Tibial nerve (tissue), 4 donors: ENCODE results near the gene OPCML. TPM values are rescaled to one million over a fixed set of nuclear protein-coding genes. Genes with fewer than 3 reads are reported as not detected.

Experiments
- DNase-seq, 2 donors: peaks; one replicate each; pipeline ENCODE4 v3.0.0-alpha.2; 2019; ENCODE audit warnings: low spot score in 2 of 2
- H3K27ac ChIP-seq, 4 donors: fragments of 200-600 bp; sonication (generic) in 3 of 4; one replicate each; pipeline ENCODE4 v1.5.1; 2017 to 2019; ENCODE audit warnings: mild to moderate bottlenecking in 1 of 4
- H3K27me3 ChIP-seq, 2 donors: fragments of 200-600 bp; sonication (generic) in 1 of 2; one replicate each; pipeline versions ENCODE4 v1.5.1 to v1.6.0; 2017 to 2019
- H3K36me3 ChIP-seq, 3 donors: fragments of 200-600 bp; sonication (generic); one replicate each; pipeline ENCODE4 v1.5.1; 2018 to 2019
- H3K4me1 ChIP-seq, 4 donors: fragments of 200-600 bp; sonication (generic) in 3 of 4; one replicate each; pipeline ENCODE4 v1.5.1; 2017 to 2019
- H3K4me3 ChIP-seq, 4 donors: fragments of 200-600 bp; sonication (generic) in 3 of 4; one replicate each; pipeline ENCODE4 v1.5.1; 2017 to 2019; ENCODE audit warnings: mild to moderate bottlenecking in 1 of 4, moderate library complexity in 1 of 4
- H3K9me3 ChIP-seq, 4 donors: fragments of 200-600 bp; sonication (generic) in 3 of 4; one replicate each; pipeline ENCODE4 v1.5.1; 2017 to 2019
- EP300 ChIP-seq, 2 donors: sonication (generic); formaldehyde crosslinking; IDR thresholded peaks; one replicate each; pipeline ENCODE4 v1.6.1; 2017; ENCODE audit warnings: antibody characterized with exemption in 2 of 2, mild to moderate bottlenecking in 1 of 2
- POLR2A ChIP-seq, 2 donors: fragments of 450-650 bp; IDR thresholded peaks; one replicate each; pipeline ENCODE4 v1.6.1; 2017; ENCODE audit warnings: antibody characterized with exemption in 2 of 2, mild to moderate bottlenecking in 2 of 2, moderate library complexity in 2 of 2
- WGBS, 2 donors: methylation state at CpG; one replicate each; pipeline ENCODE4 v1.1.5; 2018; 5-methylcytosine and 5-hydroxymethylcytosine counted together
- total RNA-seq, 4 donors: library from RNA; depleted of rRNA; stranded (reverse); fragments of >200 nt; gene quantifications; one replicate each; pipeline ENCODE4 v1.1.0, GENCODE V29; 2016
- TF ChIP-seq, protein P1 (sequence below), 5 experiments: fragments of 200-600 bp in 3 of 5; fragments of 450-650 bp in 2 of 5; sonication (generic) in 3 of 5; IDR thresholded peaks; one replicate each; pipeline ENCODE4 v1.5.1; 2016 to 2019; ENCODE audit warnings: antibody characterized with exemption in 5 of 5, mild to moderate bottlenecking in 3 of 5, moderate library complexity in 2 of 5

The OPCML gene
- total RNA-seq, 4 donors from 2014 or later = 1.0 to 10.8 (median 1.9) TPM

DNA sequence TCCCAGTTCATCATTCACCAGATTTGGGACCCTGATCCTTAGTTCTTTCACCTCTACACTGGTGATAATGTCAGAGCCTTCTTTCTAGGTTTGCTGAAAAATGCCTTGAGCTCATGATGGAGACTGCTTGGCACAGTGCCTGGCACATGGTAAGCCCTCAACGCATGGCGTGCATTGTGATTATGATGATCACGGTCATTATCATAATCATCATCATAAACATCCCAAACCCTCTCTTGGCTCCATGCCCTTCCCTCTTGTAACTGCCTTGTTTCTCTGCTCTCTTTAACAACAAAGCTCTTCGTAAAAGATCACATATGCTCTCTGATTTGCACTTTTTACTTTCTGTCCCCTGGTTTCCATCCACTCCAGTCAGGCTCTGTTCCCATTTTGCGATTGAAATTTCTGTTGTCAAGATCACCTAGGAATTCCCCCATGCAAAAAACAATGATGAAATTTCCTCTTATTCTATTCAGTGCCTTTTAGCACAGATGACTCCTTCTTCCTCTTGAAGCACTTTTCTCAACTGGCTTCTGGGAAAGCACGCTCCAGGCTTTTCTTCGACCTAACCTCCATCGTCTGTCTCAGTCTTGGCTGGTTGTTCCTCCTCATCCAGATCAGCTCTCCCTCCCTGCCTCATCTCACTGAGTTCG lies 479.1 kb downstream of the OPCML start:
- peaks cover 0 to 13% of the 10 kb centered on the region in 2 donors for H3K27me3 ChIP-seq
- TF ChIP-seq POLR2A (IDR thresholded peaks at IDR 0.05) (no peak), EP300 (IDR thresholded peaks at IDR 0.05) (no peak)
- TF ChIP-seq, protein P1, sequence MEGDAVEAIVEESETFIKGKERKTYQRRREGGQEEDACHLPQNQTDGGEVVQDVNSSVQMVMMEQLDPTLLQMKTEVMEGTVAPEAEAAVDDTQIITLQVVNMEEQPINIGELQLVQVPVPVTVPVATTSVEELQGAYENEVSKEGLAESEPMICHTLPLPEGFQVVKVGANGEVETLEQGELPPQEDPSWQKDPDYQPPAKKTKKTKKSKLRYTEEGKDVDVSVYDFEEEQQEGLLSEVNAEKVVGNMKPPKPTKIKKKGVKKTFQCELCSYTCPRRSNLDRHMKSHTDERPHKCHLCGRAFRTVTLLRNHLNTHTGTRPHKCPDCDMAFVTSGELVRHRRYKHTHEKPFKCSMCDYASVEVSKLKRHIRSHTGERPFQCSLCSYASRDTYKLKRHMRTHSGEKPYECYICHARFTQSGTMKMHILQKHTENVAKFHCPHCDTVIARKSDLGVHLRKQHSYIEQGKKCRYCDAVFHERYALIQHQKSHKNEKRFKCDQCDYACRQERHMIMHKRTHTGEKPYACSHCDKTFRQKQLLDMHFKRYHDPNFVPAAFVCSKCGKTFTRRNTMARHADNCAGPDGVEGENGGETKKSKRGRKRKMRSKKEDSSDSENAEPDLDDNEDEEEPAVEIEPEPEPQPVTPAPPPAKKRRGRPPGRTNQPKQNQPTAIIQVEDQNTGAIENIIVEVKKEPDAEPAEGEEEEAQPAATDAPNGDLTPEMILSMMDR (IDR thresholded peaks at IDR 0.05) = no peak
- no peak overlapping the region for H3K27ac ChIP-seq
- H3K4me3 ChIP-seq = no peak overlapping the region
- no peak for DNase-seq
- no peaks in the 10 kb centered on the region for H3K36me3 ChIP-seq
- H3K4me1 ChIP-seq = no peaks in the 10 kb centered on the region
- H3K9me3 ChIP-seq = no peaks in the 10 kb centered on the region
- WGBS, 2 donors = 65 to 78% methylated on average over 9 of the region's 9 CpGs

DNA sequence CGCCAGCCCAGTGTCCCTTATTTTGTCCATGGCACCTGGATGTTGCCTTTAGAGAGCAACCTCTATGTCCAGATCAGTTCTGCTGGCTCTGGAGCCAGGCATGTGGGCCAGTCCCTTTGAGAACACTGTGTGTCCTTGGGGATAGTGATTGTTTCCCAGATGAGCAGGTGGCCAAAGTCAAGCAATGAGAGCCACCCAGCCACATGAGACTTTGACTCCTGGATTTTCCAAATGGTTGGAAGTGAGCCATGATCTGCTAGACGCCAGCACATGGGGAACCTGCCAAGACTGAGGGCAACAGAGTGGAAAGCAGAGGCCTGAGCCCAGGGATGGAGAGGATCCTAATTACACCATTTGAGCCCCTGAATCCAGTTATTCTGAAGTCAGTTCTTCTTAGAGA lies 479.8 kb downstream of the OPCML start:
- no peak for DNase-seq
- 48 to 61% methylated on average over 2 of the region's 2 CpGs for WGBS, 2 donors
- Histone ChIP-seq H3K27ac (no peak overlapping the region), H3K9me3 (no peaks in the 10 kb centered on the region), H3K4me1 (no peaks in the 10 kb centered on the region), H3K36me3 (no peaks in the 10 kb centered on the region), H3K27me3 (peaks cover 0 to 15% of the 10 kb centered on the region in 2 donors), H3K4me3 (no peak overlapping the region)
- TF ChIP-seq POLR2A (IDR thresholded peaks at IDR 0.05) = no peak
- no peak for TF ChIP-seq EP300 (IDR thresholded peaks at IDR 0.05)
- TF ChIP-seq, protein P1 (IDR thresholded peaks at IDR 0.05) = no peak

DNA sequence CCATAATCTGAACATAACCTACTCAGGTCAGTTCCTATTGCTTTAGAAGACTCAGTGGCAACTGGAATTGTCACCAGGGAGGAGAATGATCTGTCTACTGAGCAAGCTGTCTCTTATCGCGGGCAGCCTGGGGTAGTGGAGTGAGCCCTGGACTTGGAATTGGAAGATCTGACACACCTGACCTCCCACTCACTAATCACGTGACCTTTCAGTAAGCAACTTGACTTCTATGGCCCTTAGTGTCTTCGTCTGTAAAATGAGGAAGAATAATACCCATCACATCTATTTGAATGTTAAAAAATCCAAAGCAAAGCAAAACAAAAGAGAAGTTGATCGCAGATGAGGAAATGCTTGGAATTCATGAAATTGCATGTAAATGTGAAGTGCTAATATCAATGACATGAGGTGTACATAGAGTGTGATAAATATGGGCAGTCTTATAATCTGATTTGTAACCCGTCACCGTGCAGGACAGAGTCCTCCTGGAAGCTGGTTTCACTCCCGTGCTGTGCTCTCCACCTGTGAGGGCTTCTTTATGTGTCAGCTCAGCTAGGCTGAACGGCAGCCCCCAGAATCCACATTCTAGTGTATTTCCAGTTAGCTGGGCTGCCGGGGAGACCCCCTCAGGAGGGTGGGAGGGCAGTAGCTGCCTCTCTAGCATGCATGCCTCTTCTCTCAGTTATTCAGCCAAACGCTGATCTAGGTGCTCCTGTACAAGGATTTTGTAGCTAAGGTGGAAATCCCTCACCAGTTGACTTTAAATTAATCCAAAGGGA lies 482.9 kb downstream of the OPCML start:
- DNase-seq = no peak
- 68 to 72% methylated on average over 11 of the region's 11 CpGs for WGBS, 2 donors
- Histone ChIP-seq H3K9me3 (no peaks in the 10 kb centered on the region), H3K27ac (no peak overlapping the region), H3K36me3 (no peaks in the 10 kb centered on the region), H3K4me1 (no peaks in the 10 kb centered on the region), H3K4me3 (no peak overlapping the region), H3K27me3 (peaks cover 0 to 32% of the 10 kb centered on the region in 2 donors)
- TF ChIP-seq POLR2A (IDR thresholded peaks at IDR 0.05) = no peak
- TF ChIP-seq, protein P1 (IDR thresholded peaks at IDR 0.05) = no peak
- TF ChIP-seq EP300 (IDR thresholded peaks at IDR 0.05) = no peak

DNA sequence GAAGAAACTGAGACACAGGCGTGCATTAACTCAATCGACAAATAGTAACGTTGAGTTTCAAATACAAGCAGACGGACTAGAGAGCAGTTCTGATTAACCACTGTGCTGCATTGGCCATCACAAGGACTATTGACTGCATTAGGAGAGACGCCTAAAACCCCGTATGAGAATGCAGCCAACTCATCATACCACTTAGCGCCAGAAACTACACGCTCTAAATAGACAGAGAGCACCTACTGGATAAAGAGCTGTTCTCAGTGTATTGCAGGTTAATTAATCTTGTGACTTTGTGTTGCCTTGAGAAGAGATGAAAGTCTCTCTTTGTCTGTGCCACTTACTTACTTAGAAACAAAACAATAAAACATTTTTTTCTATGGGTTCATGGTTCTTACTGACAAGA lies 484.0 kb downstream of the OPCML start:
- Histone ChIP-seq H3K4me1 (no peaks in the 10 kb centered on the region), H3K27me3 (peaks cover 0 to 35% of the 10 kb centered on the region in 2 donors), H3K36me3 (no peaks in the 10 kb centered on the region), H3K27ac (no peak overlapping the region), H3K4me3 (no peak overlapping the region), H3K9me3 (no peaks in the 10 kb centered on the region)
- 82 to 83% methylated on average over 8 of the region's 8 CpGs for WGBS, 2 donors
- no peak for DNase-seq
- TF ChIP-seq, protein P1 (IDR thresholded peaks at IDR 0.05) = no peak
- TF ChIP-seq EP300 (IDR thresholded peaks at IDR 0.05) (no peak), POLR2A (IDR thresholded peaks at IDR 0.05) (no peak)

DNA sequence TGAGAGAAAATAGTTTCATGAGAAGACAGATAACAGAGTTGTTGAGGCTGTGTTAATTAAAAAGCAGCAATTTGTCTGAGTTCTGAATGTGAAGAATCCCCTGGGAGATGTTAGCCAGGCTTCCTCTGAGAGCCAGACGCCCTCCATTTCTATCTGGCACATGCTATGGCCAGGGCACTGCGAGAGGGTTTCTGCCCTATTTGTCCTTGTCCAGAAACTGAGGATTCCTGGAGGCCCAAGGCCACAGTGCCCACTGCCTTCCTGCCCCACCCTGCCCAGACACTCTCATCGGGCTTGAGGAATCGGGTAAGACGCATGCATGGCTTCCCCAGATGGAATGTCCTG lies 484.6 kb downstream of the OPCML start:
- Histone ChIP-seq H3K4me3 (no peak overlapping the region), H3K36me3 (no peaks in the 10 kb centered on the region), H3K9me3 (no peaks in the 10 kb centered on the region), H3K27me3 (peaks cover 0 to 40% of the 10 kb centered on the region in 2 donors), H3K27ac (no peak overlapping the region), H3K4me1 (no peaks in the 10 kb centered on the region)
- TF ChIP-seq EP300 (IDR thresholded peaks at IDR 0.05) (no peak), POLR2A (IDR thresholded peaks at IDR 0.05) (no peak)
- TF ChIP-seq, protein P1 (IDR thresholded peaks at IDR 0.05) = no peak
- no peak for DNase-seq
- WGBS, 2 donors = 74 to 75% methylated on average over 5 of the region's 5 CpGs
